K562 (cell line): ENCODE measurements around the gene LRRC8E. TPM values are rescaled to one million over a fixed set of nuclear protein-coding genes. Genes with fewer than 3 reads are reported as not detected.
A peak's percentile ranks its signal among the peaks of the same experiment; 100 is the strongest.

Source experiments
- DNMT1 ChIP-seq: fragments of 450-650 bp; IDR thresholded peaks from 2 replicates; pipeline ENCODE4 v1.6.1; 2016; ENCODE audit warnings: antibody characterized with exemption, mild to moderate bottlenecking
- ELF4 ChIP-seq: fragments of 450-650 bp; formaldehyde crosslinking; IDR thresholded peaks from 2 replicates; pipeline ENCODE4 v1.4.0; 2022; ENCODE audit warnings: missing genetic modification characterization
- EZH2 ChIP-seq: IDR thresholded peaks from 2 replicates; pipeline ENCODE4 v1.6.1; 2012; ENCODE audit warnings: low read depth, mild to moderate bottlenecking, inconsistent platforms, low read length, borderline replicate concordance
- FUS ChIP-seq: fragments of 200-400 bp; formaldehyde crosslinking; optimal IDR thresholded peaks from 2 replicates; pipeline ENCODE3; 2017; ENCODE audit warnings: low read depth, low read length
- HDAC8 ChIP-seq: fragments of 450-650 bp; IDR thresholded peaks from 2 replicates; pipeline ENCODE4 v1.6.1; 2016; ENCODE audit warnings: mild to moderate bottlenecking, missing genetic modification characterization, moderate library complexity, missing compliant biosample characterization
- KAT2B ChIP-seq: IDR thresholded peaks from one replicate; pipeline ENCODE4 v1.6.1; 2012; ENCODE audit warnings: low read depth, mild to moderate bottlenecking, control low read depth, inconsistent platforms, low read length, moderate library complexity
- KAT8 ChIP-seq: fragments of 450-650 bp; IDR thresholded peaks from 2 replicates; pipeline ENCODE4 v1.6.1; 2016; ENCODE audit warnings: low read depth, mild to moderate bottlenecking
- KHSRP ChIP-seq: fragments of 450-650 bp; IDR thresholded peaks from 2 replicates; pipeline ENCODE4 v1.6.1; 2017
- KLF1 ChIP-seq: fragments of 450-650 bp; IDR thresholded peaks from 2 replicates; pipeline ENCODE4 v1.6.1; 2016; ENCODE audit warnings: missing genetic modification characterization, missing compliant biosample characterization
- KLF6 ChIP-seq: fragments of 250-450 bp; sonication (Bioruptor Pico); IDR thresholded peaks from 2 replicates; pipeline ENCODE4 v1.4.0; 2020; ENCODE audit warnings: mild to moderate bottlenecking, moderate library complexity, borderline replicate concordance
- MCM3 ChIP-seq: fragments of 450-650 bp; IDR thresholded peaks from 2 replicates; pipeline ENCODE4 v1.6.1; 2016
- NCOA2 ChIP-seq, 2 experiments: fragments of 450-650 bp; IDR thresholded peaks; 2 replicates each; pipeline ENCODE4 v1.6.1; 2018; ENCODE audit warnings: mild to moderate bottlenecking in 2 of 2, moderate library complexity in 1 of 2; ENCODE audit not compliant: partially characterized antibody in 2 of 2
- NELFE ChIP-seq: IDR thresholded peaks from 2 replicates; pipeline ENCODE4 v1.6.1; 2011; ENCODE audit warnings: mild to moderate bottlenecking; ENCODE audit not compliant: insufficient read depth, insufficient read length
- NFIX ChIP-seq: fragments of 250-450 bp; sonication (Bioruptor Pico); IDR thresholded peaks from 2 replicates; pipeline ENCODE4 v1.4.0; 2020; ENCODE audit warnings: low read depth, mild to moderate bottlenecking, moderate library complexity
- NR0B1 ChIP-seq: fragments of 450-650 bp; IDR thresholded peaks from one replicate; pipeline ENCODE4 v1.6.1; 2018; ENCODE audit warnings: mild to moderate bottlenecking, moderate library complexity; ENCODE audit not compliant: partially characterized antibody
- RBM15 ChIP-seq: fragments of 200-400 bp; formaldehyde crosslinking; IDR thresholded peaks from 2 replicates; pipeline ENCODE4 v1.6.1; 2018; ENCODE audit warnings: mild to moderate bottlenecking, low read length, moderate library complexity; ENCODE audit not compliant: insufficient read depth
- RHOXF2B ChIP-seq: fragments of 250-450 bp; sonication (Bioruptor Pico); conservative IDR thresholded peaks from 2 replicates; pipeline ENCODE4 v1.5.1; 2021
- SMAD3 ChIP-seq: fragments of 450-650 bp; formaldehyde crosslinking; conservative IDR thresholded peaks from 2 replicates; pipeline ENCODE4 v1.4.0; 2020; ENCODE audit warnings: mild to moderate bottlenecking
- SRSF9 ChIP-seq: fragments of 200-400 bp; formaldehyde crosslinking; IDR thresholded peaks from 2 replicates; pipeline ENCODE4 v1.6.1; 2017; ENCODE audit warnings: low read depth, low read length, borderline replicate concordance
- TOE1 ChIP-seq, 2 experiments: fragments of 450-650 bp in 1 of 2; sonication (generic) in 1 of 2; formaldehyde crosslinking in 1 of 2; IDR thresholded peaks; 2 replicates each; pipeline versions ENCODE4 v1.7.1 to v1.8.0; 2016 to 2022; ENCODE audit warnings: borderline replicate concordance in 2 of 2, mild to moderate bottlenecking in 2 of 2, antibody characterized with exemption in 1 of 2, inconsistent platforms in 1 of 2, low read depth in 1 of 2, missing genetic modification reagents in 1 of 2, moderate library complexity in 1 of 2
- TRIM25 ChIP-seq: fragments of 450-650 bp; IDR thresholded peaks from 2 replicates; pipeline ENCODE4 v1.7.0; 2016; ENCODE audit warnings: borderline replicate concordance
- TRIM28 ChIP-seq: fragments of 450-650 bp; IDR thresholded peaks from 2 replicates; pipeline ENCODE4 v1.6.1; 2017
- ZBTB34 ChIP-seq: fragments of 250-450 bp; sonication (Bioruptor Pico); IDR thresholded peaks from 2 replicates; pipeline ENCODE4 v1.8.0; 2021; ENCODE audit warnings: mild to moderate bottlenecking, moderate library complexity
- ZNF253 ChIP-seq: fragments of 250-450 bp; sonication (Bioruptor Pico); conservative IDR thresholded peaks from 2 replicates; pipeline ENCODE4 v1.6.1; 2021; ENCODE audit warnings: mild to moderate bottlenecking
- ZNF778 ChIP-seq: fragments of 450-650 bp; formaldehyde crosslinking; IDR thresholded peaks from 2 replicates; pipeline ENCODE4 v1.4.0; 2020; ENCODE audit warnings: mild to moderate bottlenecking, moderate library complexity
- ZNF79 ChIP-seq: fragments of 250-450 bp; sonication (Bioruptor Pico); IDR thresholded peaks from 2 replicates; pipeline ENCODE4 v1.4.0; 2020; ENCODE audit warnings: low read depth, mild to moderate bottlenecking, moderate library complexity
- polyA plus RNA-seq, 8 experiments: library from polyadenylated mRNA; depleted of rRNA in 4 of 8; stranded (reverse) in 5 of 8; unstranded in 3 of 8; fragments of >200 nt; fragmentation: Nextera tagmentation in 2 of 8; fragmentation: Illumina TruSeq in 1 of 8; extraction: Ambion mirVana in 2 of 8; extraction: Trizol in 1 of 8; gene quantifications; 2 replicates each; pipeline versions ENCODE4 v1.2.1 to v1.2.3, GENCODE V29; 2011 to 2014; ENCODE audit warnings: inconsistent platforms in 1 of 8, missing spikeins in 1 of 8
- total RNA-seq, 7 experiments: library from RNA; depleted of rRNA in 6 of 7; stranded (reverse); fragments of >200 nt in 6 of 7; fragmentation: Illumina TruSeq in 2 of 7; extraction: Trizol in 2 of 7; gene quantifications; 2 replicates each; pipeline versions ENCODE4 v1.2.1 to v1.2.3, GENCODE V29; 2011 to 2021; ENCODE audit warnings: low replicate concordance in 1 of 7

The LRRC8E gene
- total and polyA plus RNA-seq, 9 of the 15 experiments (the other 6 are each of a cell fraction or from before 2014, with no cell fraction given): 0.08 to 5.7 (median 3.5) TPM; not detected in 1

GRCh38 chr19:7943444-7944176 lies 55.3 kb downstream of the LRRC8E start, which contains the start of gene TIMM44 (continued):
- TF ChIP-seq NR0B1 (no peak), HDAC8 (tag) (no peak), KAT2B (no peak), KAT8 (no peak), SMAD3 (CRISPR knock-in tag) (no peak; the same call in 1 of the 2 replicates), ELF4 (no peak), SRSF9 (no peak), ZNF79 (no peak), RBM15 (no peak), KLF6 (no peak), ZBTB34 (CRISPR knock-in tag) (no peak), DNMT1 (no peak), NFIX (CRISPR knock-in tag) (0 out of 2 replicates have a peak, but pooled peaks have one; percentile 11), TOE1 (IDR thresholded peaks at IDR 0.05; ENCODE audit: borderline replicate concordance) (no peak; the same call in 1 of the 2 replicates), TOE1 (CRISPR knock-in tag; IDR thresholded peaks at IDR 0.05; ENCODE audit: borderline replicate concordance, low read depth) (no peak), EZH2 (no peak), FUS (no peak), MCM3 (no peak), RHOXF2B (CRISPR knock-in tag) (no peak), NELFE (no peak), TRIM25 (no peak), KLF1 (tag) (no peak), ZNF253 (CRISPR knock-in tag) (no peak), TRIM28 (no peak), ZNF778 (no peak), NCOA2 (IDR thresholded peaks at IDR 0.05; ENCODE audit: partially characterized antibody in 2 of 2) (no peak), KHSRP (no peak)
